RKO (cell line): ENCODE data around the gene GHRH.

Source experiments
- DNase-seq: peaks from one replicate; pipeline ENCODE4 v3.0.0-alpha.2; 2016; ENCODE audit warnings: low spot score

Gene GHRH

GRCh38 chr20:37260923-37261322 is 691 bp downstream of the GHRH start:
- DNase-seq = no peak

DNA sequence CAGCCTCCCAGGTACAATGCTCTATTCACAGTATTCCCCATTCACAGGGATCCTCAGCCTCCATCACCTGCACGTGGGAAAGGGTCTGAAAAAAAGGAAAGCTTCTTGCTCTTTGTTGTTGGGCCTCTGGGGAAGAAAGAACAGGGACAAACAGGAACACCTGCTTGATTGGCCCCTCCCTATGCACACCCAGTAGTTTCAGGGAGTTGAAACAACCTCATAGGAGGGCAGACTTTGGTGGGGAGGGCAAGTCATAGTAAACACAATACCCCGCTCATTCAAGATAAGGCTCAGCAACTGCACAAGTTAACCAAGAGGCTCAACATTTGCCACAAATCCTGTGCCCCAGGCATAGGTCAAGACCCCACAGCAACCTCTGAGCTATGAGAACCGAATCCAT is 1.7 kb downstream of the GHRH start:
- DNase-seq = no peak

GRCh38 chr20:37259031-37259430 is 2.6 kb downstream of the GHRH start:
- DNase-seq = no peak

DNA sequence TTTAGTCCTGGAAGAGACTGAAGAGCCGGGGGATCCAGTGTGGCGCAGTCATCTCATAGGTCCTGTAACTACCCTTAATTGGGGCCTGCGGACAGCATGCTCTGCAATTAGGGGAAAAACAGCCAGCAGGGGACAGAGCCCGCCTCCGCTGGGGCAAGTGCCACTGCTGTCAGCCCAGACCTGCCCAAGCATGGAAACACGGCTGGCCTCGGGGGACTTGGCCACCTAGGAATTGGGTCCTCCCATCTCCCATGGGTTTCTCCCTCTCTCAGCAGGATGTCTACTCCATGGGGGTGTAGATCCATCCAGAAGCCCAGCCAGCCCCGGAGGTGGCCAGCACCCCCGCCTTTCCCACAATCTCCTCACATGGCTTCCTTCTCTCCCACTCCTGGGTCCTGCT is 3.6 kb downstream of the GHRH start:
- DNase-seq = no peak

DNA sequence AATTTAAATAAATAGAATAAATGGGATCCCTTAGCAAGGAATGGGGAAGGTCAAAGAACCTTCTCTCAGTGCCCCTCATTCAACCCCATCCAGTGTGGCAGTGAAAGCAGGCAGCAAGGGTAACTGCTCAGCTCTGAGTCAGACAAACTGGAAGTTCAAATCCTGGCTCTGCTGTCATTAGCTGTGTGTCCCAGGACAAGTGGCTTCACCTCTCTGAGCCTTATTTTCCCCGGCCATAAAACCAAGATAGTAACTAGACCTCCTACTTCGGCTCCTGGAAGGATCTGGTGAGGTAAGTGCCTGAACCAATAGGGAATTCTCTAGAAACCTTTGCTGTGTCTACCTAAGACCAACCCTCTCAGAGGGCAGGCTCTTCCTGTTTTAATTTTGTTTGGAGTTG is 4.1 kb downstream of the GHRH start:
- no peak for DNase-seq

GRCh38 chr20:37256286-37256685 is 5.3 kb downstream of the GHRH start:
- DNase-seq = no peak

DNA sequence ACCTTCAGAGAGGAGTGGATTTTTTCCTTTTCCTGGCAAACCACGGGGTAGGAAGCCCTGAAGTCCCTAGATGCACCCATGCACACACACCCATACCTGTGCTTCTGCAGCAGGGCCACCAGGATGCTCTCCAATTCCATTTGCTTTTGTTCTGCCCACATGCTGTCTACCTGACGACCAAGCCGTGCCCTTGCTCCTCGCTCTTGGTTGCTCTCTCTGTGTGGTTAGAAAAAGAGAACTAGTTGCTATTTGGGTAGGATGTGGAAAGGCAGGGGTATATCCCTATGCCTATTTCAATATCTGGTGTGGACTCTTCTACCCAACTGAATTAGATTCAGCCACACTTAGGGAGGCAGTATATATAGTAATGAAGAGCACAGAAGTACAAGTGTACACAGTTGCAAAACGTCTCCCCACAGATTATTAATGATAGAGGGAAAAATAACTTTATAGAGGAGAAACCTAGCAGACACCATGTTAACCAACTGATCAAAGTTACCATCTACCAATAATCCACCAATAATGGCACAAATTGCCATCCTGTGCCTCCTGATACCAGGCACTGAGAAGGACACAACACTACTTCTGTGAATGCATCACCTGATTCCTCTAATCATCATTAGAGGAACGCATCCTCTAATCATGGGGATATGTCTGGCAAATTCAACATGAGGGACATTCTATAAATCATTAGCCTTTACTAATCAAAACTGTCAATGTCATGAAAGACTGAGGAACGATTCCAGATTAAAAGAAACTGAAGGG is 7.3 kb downstream of the GHRH start:
- DNase-seq = no peak

- DNase-seq = no peak
Observed at GRCh38 chr20:37253087-37253486, 8.5 kb downstream of the GHRH start.

DNA sequence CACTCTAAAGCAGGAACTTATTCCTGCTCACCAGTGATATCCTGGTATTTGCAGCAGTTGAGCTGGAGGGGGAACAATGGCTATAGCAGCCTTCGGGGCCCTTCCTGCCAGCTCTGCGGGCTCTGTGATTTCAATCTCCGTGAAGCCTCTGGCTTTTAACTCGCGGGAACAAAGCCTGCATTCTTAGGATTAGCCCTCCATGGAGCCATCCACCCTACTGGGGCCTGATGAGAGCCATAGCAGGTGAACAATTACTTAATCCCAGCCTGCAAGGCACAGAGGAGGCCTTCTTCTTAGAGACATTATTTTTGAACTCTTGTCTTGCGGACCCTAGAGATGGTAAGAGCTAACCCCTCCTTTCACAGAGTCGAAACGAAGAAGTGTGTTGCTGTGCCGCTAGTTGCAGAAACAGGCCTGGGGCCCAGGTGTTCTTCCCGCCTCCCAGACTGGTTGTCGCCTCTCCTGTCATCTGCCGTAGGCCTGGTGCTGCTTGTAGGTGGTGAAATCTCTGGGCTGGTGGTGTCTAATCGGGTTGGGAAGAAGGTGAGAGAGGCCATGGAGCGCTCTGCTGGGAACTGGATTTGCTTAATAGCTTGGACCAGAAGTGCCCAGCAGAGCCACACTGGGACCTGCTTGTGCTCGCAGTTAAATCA is 9.7 kb downstream of the GHRH start:
- no peak for DNase-seq

- no peak for DNase-seq
Observed at GRCh38 chr20:37249304-37249703, 12.3 kb downstream of the GHRH start.

DNA sequence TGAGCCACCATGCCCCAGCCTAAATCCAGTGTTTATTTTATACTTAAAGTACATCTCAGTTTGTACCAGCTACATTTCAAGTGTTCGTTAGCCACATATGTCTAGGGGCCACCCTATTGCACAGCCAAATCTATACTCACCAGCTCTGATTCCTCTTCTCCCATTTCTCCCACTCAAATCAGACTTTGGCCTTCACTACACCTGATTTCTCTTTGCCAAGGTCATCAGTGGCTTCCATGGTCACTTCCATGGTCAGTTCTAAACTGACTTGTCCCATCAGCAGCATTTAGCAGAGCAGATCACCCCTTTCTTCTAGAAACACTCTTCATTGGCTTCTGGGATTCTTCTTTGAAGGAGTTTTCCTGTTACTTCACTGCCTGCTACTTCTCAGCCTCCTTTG is 14.1 kb downstream of the GHRH start:
- DNase-seq = no peak

- no peak for DNase-seq
Observed at GRCh38 chr20:37246736-37247135, 14.9 kb downstream of the GHRH start.

GRCh38 chr20:37245216-37246150 is 16.1 kb downstream of the GHRH start:
- DNase-seq = no peak

DNA sequence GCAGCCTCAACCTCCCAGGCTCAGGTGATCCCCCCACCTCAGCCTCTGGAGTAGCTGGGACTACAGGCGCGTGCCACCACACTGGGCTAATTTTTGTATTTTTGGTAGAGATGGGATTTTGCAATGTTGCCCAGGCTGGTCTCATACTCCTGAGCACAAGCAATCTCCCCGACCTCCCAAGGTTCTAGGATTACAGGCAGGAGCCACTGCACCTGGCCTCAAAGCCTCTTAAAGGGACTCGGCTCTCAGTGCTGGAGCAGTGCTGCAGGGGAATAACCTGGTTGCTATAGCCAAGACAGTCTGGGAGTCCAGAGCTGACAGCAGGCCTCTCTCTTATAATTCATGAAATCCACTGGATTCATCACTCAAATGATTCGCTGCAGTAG is 17.0 kb downstream of the GHRH start:
- no peak for DNase-seq

DNA sequence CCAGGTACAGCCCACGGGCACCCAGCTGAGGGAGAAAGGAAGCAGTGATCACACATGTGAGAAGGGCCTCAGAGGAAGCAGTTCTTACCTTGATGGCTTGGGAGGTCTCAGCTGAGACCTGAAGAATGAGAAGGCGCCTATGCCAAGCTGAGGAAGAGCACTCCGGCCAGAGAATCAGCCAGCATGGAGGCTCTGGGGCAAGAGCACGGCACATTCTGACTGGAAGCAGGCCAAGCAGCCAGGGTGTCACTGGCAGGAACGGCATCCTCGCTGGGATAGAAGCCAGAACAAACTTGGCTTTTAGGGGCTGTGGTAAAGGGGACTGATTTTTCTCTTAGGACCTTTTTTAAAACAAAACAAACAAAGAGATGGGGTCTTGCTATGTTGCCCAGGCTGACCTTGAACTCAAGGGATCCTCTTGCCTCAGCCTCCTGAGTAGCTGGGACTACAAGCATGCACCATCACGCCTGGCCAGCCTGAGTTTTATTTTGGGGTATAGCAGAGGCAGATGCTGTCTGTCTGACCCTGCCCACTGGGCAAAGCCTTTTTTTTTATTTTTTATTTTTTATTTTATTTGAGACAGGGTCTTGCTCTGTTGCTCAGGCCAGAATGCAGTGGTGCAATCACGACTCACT is 17.6 kb downstream of the GHRH start:
- DNase-seq = no peak

- DNase-seq = no peak
Observed at GRCh38 chr20:37243076-37243936, 18.3 kb downstream of the GHRH start.

GRCh38 chr20:37242503-37242902 is 19.1 kb downstream of the GHRH start:
- DNase-seq = no peak

GRCh38 chr20:37240337-37241067 is 21.1 kb downstream of the GHRH start:
- no peak for DNase-seq

GRCh38 chr20:37238935-37239451 is 22.6 kb downstream of the GHRH start:
- no peak for DNase-seq

GRCh38 chr20:37238426-37238825 is 23.2 kb downstream of the GHRH start:
- no peak for DNase-seq
